HG02623 (cell line): ENCODE measurements around the gene POLD4.
"Not testable (repeated sequence)": the region's sequence is repeated elsewhere in the genome, so short reads cannot be mapped to it uniquely, and the experiment has no call there.

Source experiments
- ATAC-seq: cut with Tn5 transposase; IDR thresholded peaks from one replicate; pipeline ENCODE4 v1.9.1; 2021; ENCODE audit warnings: moderate library complexity; ENCODE audit not compliant: unreplicated experiment

Gene POLD4

DNA sequence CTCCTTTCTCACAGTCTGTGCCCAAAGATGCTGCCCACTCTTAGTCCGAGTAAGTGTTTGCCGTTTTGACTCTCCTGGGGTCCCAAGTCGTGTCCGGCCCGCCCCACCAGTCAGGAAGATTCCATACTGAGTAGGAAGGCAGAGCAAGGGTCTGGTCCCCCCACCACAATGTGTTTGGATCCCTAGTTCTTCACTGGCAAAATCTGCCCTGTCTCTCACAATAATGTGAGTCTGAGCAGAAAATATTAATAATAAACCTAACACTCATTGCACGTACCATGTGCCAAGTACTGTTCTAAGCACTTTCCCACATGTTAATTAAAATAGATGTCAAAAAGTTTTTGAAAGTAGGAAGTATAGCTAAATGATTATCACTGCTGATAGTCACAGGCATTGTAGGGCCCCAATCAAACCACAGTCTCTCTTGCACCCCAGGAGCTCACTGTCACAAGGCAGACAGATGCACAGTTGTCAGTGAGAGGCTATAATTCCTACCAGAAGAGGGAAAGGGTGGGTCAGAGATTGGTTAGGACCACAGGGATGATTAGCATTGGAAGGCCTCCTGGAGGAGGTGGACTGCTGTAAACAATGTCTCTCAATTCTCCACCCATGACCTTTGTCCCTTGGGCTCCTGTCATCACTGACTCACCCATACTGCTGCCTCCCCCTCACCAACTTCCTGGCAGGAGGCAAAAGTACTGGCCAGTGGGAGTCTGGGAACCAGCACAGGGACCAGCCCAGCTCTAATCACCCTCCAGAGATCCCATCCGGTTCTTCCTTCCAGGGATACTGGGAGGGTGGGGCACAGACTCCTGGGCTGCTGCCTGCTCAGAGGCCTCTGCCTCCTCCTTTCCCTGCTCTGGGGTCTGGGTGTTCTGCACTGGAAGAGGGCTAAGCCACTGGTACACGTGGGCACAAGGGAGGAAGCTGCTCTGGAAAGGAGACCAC, 1.0 kb upstream of the POLD4 start:
- ATAC-seq, result no peak

DNA sequence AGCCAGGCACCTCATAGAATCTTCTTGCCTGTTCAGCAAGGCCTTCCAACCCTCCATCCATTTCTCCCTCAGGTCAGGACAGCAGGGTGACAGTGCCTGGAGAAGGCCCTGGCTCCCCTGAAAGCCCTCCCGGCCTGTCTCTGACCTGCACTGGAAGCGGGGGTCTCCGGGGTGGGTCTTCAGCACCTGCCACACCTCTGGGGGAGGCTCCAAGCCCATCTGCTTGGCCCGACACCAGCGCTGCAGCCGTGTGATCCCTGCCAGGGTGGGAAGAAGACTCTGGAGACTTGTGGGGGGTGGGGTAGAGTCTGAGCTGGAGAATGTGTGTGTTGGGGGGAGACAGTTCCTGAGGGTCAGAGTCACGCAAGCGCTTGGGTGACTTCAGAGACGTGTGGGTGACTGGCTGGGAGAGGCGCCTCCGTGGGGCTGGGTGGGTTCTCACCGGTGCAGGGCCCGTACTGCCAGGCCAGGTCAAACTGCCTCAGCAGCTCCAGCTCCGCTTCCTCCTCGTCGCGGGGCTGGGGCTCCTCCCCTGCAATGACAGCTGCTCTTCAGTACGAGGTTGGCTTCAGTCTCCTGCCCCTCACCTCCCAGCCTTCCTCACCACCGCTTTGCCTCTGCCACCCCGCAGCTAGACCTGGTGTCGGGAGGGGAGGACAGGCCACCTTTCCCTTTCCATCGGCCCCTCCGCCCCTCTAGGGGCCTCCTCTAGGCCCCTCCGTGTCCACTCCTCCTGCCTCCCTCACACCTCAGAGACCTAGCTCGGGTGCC, 615 bp downstream of the POLD4 start:
- peak; percentile 7 for ATAC-seq

DNA sequence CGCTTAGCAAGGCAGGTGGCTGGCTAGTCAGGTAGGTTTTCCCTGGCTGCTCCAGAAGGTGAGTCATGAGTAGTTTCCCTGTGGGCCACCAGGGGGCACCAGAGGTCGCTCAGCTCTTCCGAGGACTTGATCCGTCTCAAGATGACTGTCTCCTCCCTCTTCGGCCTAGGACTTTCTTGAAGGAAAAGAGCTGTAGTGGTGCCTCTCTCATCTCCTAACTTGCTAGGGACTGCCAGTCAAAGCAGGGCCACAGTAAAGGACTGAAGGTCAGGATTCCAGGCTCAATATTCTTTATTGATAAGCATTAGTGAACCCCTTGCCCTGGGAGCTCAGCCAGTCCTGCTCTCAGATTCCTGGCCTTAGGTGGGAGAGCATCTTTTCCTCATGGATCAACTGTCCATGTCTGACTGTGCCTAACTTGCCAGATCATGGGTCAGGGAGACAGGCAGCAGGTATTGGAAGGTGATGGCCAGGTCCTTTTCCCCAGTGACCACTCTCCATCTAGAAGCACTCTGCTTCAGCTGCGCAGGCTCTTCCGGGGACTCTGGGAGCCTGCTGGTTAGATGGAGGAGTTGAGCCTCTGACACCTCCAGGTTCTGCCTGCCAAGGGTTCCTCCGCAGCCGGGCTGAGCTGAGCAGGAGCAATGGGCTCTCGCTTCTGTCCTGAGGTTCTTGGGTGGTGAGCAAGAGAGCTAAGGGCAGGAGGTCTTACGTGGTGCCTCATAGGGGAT, 1.9 kb downstream of the POLD4 start:
- ATAC-seq, result no peak

DNA sequence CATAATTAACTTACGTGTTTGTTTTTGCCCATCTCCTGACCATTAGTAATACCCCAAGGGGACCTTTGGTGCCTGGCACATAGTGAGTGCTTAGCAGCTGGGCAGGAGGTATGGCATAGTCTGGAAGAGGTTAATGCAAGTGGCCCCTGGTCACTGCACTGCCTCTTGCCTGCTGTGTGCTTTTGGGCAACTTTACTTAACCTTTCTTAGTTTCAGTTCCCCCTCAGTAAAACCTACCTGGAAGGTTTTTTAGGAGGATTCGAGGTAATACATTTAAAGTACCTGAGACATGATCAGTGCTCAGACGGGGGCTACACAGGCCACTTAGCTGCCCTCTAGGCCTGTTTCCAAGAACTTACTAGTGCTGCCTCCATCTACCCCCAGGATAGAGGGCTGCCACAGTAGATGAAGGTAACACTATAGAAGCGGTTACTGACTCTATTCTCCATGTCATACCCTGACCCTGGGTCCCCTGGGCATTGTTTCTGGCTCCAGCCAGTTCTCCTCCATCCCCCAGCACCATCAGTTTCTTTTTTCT, 3.3 kb downstream of the POLD4 start:
- no peak for ATAC-seq

DNA sequence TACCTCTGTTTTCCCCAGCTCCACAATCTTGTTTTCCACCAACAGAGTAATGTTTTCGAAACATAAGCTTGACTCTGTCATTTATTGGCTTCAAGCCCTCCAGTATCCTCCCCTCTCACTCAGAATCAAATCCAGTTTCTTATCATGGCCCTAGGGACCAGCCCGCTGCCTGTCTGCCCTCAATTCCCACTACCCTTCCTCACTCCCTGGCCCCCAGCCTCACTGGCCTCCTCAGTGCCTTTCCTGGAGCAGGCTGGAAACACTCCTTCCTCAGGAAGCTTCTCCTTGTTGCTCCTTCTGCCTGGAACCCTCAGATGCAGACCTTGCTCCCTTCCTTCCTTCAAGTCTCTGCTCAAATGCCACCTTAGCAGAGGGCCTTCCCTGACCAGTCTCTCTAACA, 3.9 kb downstream of the POLD4 start:
- ATAC-seq, result no peak

DNA sequence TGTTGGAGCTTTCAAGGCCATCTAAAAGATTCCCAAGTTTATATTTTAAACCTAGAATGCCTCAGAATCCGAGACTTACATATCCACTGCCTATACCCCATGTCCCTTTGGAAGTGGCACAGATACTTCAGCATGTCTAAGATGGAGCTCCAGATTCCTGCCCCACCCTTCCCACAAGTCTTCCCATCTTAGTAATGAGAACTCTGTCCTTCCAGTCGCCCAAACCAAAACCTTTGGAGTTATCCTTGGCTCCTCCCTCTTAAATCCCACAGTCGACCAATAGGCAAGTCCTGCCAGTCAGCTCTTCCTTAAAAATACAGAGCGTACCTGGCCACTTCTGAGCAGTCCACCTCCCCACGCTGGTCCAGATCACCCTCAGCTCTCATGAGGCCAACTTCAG, 4.3 kb downstream of the POLD4 start:
- ATAC-seq, result no peak

DNA sequence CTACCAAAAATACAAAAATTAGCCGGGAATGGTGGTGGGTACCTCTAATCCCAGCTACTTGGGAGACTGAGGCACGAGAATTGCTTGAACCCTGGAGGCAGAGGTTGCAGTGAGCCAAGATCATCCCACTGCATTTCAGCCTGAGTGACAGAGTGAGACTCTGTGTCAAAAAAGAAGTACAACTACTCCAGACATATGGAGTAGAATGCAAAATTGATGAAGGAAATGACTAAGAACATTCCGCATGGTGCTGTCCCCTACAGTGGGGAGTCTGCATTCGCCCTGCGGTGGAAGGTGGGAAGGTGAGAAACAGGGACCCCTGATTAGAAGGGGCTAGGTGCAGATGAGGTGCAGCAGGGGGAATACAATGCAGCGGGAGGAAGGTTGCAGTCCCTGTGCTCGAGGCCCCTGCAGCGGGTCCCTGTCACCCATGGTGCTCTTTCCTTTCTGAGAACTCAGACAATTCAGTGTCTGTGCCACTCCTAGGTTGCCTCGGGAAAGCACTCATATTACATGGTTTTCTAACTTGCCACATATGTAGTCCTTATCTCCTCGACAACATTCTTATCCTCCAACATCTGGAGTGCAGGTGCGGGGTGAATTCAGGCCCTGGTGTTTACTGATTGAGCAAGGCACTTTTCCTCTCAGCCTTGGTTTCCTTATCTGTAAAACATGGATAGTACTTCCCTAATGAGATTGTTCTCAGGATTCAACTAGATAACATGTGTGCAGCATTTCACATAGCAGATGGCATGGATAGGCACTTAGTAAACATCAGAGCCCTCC, 5.2 kb downstream of the POLD4 start:
- no peak for ATAC-seq

DNA sequence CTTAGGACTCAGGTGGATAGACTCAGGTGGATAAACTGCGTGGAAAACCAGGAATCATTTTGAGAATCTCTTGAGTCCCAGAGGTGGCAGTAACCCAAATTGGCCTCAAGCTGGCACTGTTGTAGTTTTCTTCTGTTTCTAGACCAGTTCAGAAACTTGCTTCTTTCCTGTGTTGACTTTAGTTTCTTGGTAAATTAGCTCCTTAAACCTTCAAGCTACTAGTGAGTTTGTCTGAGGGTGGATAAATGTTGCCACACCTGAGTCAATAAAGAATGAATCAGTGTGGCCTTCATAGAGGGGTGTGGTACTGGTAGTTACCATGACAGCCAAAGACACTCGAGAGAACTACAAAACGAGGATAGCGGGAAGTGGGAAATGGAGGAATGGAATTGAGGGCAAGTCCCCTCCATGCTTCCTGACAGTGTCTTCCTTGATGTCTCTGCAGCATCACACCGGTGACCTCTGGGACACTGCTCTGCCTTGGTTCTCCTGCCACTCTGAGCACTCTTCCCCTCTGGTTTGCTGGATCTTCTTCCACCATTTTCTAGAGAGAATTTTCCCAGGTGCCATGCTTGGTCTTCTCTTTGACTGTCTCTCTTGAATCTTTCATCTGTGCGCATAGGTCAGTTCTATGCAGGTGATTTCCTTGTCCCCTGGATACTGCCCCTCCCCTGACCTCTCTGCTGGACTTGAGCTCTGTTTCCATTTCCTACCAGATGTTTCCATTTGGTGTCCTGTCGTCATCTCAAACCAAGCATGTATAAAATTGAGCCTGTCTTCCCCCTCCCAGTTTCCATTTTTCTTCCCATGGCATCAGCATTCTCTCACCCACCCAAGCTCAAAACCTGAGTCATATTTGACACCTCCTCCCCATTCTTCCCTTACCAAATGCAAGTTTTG, 7.2 kb downstream of the POLD4 start:
- no peak for ATAC-seq

DNA sequence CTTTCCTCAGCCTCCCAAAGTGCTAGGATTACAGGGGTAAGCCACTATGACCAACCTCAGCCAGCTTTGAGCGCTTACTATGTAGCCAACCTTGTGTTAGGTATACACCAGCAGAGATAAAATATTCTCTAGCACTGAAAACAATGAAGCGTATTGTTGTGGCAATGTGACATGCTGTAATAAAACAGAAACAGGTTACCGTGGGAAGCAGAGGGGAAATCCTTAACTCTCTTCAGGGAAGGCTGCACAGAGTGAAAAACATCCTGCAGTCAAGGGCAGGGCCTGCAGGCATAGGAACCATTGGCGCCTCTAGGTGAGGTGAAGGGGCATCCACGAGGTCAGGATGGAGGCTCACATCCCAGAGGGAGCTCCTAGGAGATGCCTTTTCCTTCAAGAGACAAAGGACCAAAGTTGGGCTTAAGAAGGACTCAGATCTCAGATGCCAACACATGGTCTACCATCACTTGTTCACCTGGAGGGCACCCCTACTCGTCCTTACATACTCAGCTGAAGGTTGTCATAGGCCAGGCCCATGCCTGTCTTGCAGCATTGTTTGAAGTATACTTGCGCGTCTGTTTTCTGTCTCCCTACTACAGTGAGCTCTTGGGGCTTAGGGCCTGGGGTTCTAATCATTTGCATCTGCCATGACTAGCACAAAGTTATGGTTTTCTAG, 8.0 kb downstream of the POLD4 start:
- ATAC-seq, result no peak

DNA sequence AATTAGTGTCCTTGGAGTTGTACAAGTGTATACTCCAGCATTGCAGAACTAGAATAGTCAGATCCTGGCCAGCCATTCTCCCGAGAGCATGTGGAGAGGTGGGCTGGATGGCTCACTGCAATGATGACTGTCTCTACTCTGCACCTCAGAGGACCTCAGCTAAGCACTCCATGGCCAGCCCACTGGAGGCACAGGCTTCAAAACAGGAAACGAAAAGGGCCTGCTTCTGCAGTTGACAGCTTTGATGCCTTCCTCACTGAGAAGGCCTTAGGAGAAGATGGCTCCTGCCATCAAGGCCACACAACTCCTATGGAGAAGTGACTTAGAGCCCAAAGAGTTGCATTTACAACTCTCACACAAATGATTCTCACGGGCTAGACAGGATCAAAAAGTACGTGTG, 9.1 kb downstream of the POLD4 start:
- ATAC-seq, result no peak

DNA sequence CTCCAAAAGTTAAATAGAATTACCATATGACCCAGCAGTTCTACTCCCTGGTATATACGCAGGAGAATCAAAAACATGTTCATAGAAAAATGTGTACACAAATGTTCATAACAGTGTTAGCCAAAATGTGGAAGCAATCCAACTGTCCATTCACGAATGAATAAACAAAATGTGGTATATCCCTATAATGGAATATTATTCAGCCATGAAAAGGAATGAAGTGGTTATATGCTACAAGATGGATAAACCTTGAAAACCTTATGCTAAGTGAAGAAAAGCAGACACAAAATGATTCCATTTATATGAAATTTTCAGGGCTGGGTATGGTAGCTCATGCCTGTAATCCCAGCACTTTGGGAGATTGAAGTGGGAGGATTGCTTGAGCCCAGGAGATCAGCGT, 16.1 kb downstream of the POLD4 start:
- ATAC-seq, result no peak

DNA sequence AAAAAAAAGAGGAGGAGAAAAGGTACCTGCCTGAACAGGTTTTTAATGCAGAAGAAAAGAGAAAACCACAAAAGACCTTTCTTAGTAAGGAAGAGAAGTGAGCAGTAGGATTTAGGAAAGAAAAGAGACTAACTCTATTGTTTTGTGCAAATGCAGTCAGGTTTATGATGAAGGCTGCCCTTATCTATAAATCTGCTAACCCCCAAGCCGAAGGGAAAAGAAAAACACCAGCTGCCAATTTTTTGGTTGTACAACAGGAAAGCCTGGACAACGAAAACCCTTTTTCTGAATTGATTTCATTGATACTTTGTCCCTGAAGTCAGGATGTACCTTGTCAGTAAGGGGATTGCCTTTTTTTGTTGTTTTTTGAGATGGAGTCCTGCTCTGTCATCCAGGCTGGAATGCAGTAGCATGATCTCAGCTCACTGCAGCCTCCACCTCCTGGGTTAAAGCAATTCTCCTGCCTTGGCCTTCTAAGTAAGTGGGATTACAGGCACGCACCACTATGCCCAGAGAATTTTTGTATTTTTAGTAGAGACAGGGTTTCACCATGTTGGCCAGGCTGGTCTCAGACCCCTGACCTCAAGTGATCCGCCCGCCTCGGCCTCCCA, 21.2 kb downstream of the POLD4 start:
- no peak for ATAC-seq

DNA sequence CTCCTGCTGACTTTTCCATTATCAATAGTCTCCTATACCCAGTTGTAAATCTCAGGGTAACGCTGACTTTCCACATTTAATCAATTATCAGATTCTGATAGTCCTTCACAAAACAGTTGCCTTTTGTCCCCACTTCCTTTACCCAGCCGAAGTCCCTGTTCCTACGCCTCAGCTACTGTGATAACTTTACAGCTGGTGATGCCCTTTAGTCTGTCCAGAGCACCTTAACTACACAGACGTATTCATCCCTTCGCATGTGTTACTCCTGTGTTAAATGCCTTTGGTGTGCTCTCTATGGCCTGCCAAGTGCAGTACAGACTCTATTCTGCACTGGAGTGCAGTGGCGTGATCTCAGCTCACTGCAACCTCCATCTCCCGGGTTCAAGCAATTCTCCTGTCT, 29.8 kb downstream of the POLD4 start:
- ATAC-seq, result no peak

DNA sequence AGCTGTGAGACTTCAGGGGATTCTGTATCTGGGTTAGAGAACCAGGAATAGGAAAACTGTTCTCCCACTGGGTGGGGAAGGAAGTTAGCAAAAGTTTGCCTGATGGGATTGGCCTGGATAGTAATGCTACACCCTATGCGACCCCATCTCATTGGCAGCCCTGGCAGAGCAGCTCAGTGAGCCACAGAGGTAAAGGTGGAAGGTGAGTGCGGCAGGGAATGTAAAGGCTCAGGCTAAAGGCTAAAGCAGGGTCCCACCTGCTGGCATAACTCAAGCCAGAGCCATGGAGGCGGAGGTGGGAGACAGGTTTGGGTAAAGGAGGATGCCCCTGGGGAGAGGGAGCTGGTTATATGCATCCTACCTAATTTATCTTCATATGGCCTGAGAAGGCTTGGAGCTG, 31.3 kb downstream of the POLD4 start:
- ATAC-seq, result no peak

DNA sequence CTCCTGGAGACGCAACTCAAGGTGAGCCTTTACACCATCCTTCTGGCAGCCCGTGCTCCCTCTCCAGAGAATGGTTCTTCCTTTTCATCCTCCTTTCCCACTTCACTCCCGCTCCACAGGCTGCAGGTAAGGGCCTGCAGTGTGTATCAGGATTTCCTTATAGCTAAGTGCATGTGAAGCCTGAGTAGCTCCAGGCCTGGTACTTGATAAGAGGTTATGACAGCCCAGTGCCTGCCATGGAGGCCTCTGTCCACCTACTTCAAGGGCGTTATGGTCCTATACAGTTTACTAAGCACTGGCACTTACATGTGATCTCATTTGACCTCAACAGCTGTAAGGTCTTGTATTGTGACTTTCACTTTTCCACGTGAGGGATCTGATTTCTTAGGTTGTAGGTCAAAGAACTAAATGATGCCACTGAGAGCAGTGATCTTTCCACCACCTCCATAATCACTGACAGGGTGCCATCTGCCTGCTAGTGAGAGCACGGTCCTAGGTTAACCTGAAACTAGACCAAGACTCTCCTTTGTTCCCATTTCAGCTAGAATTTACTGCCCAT, 32.0 kb downstream of the POLD4 start:
- ATAC-seq, result no peak

DNA sequence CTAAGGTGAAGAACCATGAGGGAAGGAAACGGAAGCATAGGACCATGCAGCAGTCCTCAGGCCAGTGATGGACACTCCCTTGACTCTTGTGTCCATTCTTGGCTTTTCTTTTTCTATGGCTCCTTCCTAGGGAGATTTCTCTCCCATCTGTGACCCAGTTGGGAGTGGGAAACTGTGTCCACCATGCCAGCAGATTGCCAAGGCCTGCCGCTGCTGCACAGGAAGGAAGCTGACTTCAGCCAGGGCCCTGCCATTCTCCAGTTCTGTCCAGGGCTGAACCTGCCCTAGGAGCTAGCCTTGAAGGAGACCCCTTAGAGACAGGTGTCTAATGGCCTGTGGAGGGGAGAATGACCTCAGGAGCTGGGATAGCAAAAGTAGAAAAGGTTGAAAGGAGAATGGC, 32.7 kb downstream of the POLD4 start:
- ATAC-seq, result no peak

DNA sequence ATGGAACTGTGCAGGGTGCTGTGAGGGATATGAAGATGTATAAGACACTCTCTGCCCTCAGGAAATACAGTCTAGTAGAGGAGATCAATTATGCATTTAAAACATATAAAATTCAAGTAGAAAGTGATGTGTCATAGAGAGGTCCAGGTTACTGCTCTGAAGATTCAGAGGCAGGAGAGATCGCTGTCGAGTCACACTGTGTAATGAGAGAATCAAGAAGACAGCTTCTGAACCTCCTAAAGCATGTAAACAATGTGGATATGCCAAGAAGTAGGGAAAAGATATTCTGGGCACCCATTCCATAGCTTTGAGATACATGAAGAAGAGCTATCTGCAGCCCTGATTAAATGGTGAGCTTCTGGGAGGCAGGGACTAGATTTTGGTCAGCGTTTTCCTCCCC, 33.3 kb downstream of the POLD4 start:
- ATAC-seq, result no peak

DNA sequence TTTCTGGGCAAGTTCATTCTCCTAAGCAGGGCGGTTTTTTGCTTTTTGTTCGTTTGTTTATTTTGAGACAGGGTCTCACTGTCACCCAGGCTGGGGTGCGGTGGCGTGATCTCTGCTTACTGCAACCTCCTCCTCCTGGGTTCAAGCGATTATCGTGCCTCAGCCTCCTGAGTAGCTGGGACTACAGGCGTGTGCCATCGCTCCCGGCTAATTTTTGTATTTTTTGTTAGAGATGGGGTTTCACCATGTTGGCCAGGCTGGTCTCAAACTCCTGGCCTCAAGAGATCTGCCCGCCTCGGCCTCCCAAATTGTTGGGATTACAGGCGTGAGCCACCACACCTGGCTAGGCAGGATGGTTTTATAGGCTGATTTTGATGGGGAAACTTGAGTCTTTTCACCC, 34.5 kb downstream of the POLD4 start:
- ATAC-seq, result not testable (repeated sequence)
